ENCODE data around the gene SETBP1.

Gene SETBP1

GRCh38 chr18:45039376-45039775 is 358.7 kb downstream of the SETBP1 start:
- TF ChIP-seq CTCF (IDR thresholded peaks at IDR 0.05; ENCODE audit: control insufficient read depth, extremely low read depth, insufficient read depth), result no peak
- DNase-seq (ENCODE audit: low read depth), result no peak
- H3K4me3 ChIP-seq (ENCODE audit: low read depth, low read length), result no peak overlapping the region

- no peak for TF ChIP-seq CTCF (IDR thresholded peaks at IDR 0.05; ENCODE audit: control insufficient read depth, extremely low read depth, insufficient read depth)
- no peak for DNase-seq (ENCODE audit: low read depth)
- H3K4me3 ChIP-seq (ENCODE audit: low read depth, low read length), result no peak overlapping the region
Observed at GRCh38 chr18:45040879-45041278, 360.2 kb downstream of the SETBP1 start.

- H3K4me3 ChIP-seq (ENCODE audit: low read depth, low read length), result no peak overlapping the region
- no peak for DNase-seq (ENCODE audit: low read depth)
- TF ChIP-seq CTCF (IDR thresholded peaks at IDR 0.05; ENCODE audit: control insufficient read depth, extremely low read depth, insufficient read depth), result no peak
Observed at GRCh38 chr18:45044787-45045186, 364.1 kb downstream of the SETBP1 start.

GRCh38 chr18:45046228-45046627 is 365.5 kb downstream of the SETBP1 start:
- H3K4me3 ChIP-seq (ENCODE audit: low read depth, low read length), result no peak overlapping the region
- no peak for TF ChIP-seq CTCF (IDR thresholded peaks at IDR 0.05; ENCODE audit: control insufficient read depth, extremely low read depth, insufficient read depth)
- no peak for DNase-seq (ENCODE audit: low read depth)

- no peak for DNase-seq (ENCODE audit: low read depth)
- no peak for TF ChIP-seq CTCF (IDR thresholded peaks at IDR 0.05; ENCODE audit: control insufficient read depth, extremely low read depth, insufficient read depth)
- no peak overlapping the region for H3K4me3 ChIP-seq (ENCODE audit: low read depth, low read length)
Observed at GRCh38 chr18:45046961-45047360, 366.3 kb downstream of the SETBP1 start.

GRCh38 chr18:45049578-45050319 is 369.1 kb downstream of the SETBP1 start:
- no peak overlapping the region for H3K4me3 ChIP-seq (ENCODE audit: low read depth, low read length)
- no peak for DNase-seq (ENCODE audit: low read depth)
- no peak for TF ChIP-seq CTCF (IDR thresholded peaks at IDR 0.05; ENCODE audit: control insufficient read depth, extremely low read depth, insufficient read depth)
